IMR-90 (cell line): ENCODE data around the gene EFNA5. TPM values are rescaled to one million over a fixed set of nuclear protein-coding genes. Genes with fewer than 3 reads are reported as not detected.

ENCODE experiments used
- ATAC-seq: fragments of 200-7000 bp; cut with Tn5 transposase; 2 replicates; pipeline ENCODE4 v1.9.1; 2020; ENCODE audit warnings: low read depth, mild to moderate bottlenecking, moderate library complexity
- BruUV-seq: library from RNA; stranded (reverse); fragments of 400-500 nt; replicated peaks from 2 replicates; lab custom pipeline; 2021; lab: Mats Ljungman, UMichigan
- CTCF ChIA-PET: fragments of 300-600 bp; formaldehyde crosslinking; extraction: SDS; loops from one replicate; lab custom pipeline; 2021; ENCODE audit warnings: antibody characterized with exemption; lab: Yijun Ruan, JAX
- POLR2A ChIA-PET: fragments of 300-600 bp; sonication (Branson Sonifier 250); formaldehyde crosslinking; loops from one replicate; lab custom pipeline; 2022; ENCODE audit warnings: antibody characterized with exemption; ENCODE audit not compliant: unreplicated experiment; lab: Charles Lee
- DNase-seq: peaks from one replicate; pipeline ENCODE4 v3.0.0; 2013
- H2AFZ ChIP-seq: replicated peaks from 2 replicates; pipeline ENCODE3; 2013; ENCODE audit warnings: low read length, mild to moderate bottlenecking; ENCODE audit not compliant: poor library complexity
- H2AK5ac ChIP-seq: 2 replicates; pipeline ENCODE4 v1.6.1; 2013; ENCODE audit warnings: low read depth, low read length, inconsistent platforms
- H2AK9ac ChIP-seq: replicated peaks from 2 replicates; pipeline ENCODE3; 2013; ENCODE audit warnings: mild to moderate bottlenecking, low read depth, low read length, moderate library complexity; ENCODE audit not compliant: poor library complexity
- H2BK120ac ChIP-seq: 2 replicates; pipeline ENCODE4 v1.6.1; 2013; ENCODE audit warnings: low read depth, low read length, inconsistent platforms
- H2BK15ac ChIP-seq: 3 replicates; pipeline ENCODE4 v1.6.1; 2013; ENCODE audit warnings: low read depth, low read length, inconsistent platforms
- H2BK20ac ChIP-seq: 2 replicates; pipeline ENCODE4 v1.6.1; 2013; ENCODE audit warnings: low read depth, mild to moderate bottlenecking, inconsistent platforms, low read length, moderate library complexity
- H2BK5ac ChIP-seq: 2 replicates; pipeline ENCODE4 v1.6.1; 2013; ENCODE audit warnings: mild to moderate bottlenecking, low read depth, low read length, inconsistent platforms; ENCODE audit not compliant: poor library complexity, severe bottlenecking
- H3K14ac ChIP-seq: replicated peaks from 2 replicates; pipeline ENCODE4 v1.6.1; 2013; ENCODE audit warnings: low read depth, low read length, inconsistent platforms
- H3K18ac ChIP-seq: 2 replicates; pipeline ENCODE4 v1.6.1; 2013; ENCODE audit warnings: low read depth, low read length, control low read depth
- H3K23ac ChIP-seq: 2 replicates; pipeline ENCODE4 v1.6.1; 2013; ENCODE audit warnings: low read depth, low read length, inconsistent platforms
- H3K27ac ChIP-seq: 2 replicates; pipeline ENCODE4 v1.5.1; 2013; ENCODE audit warnings: mild to moderate bottlenecking, control low read depth, low read length; ENCODE audit not compliant: insufficient read depth
- H3K27me3 ChIP-seq: 2 replicates; pipeline ENCODE4 v1.6.1; 2013; ENCODE audit warnings: low read length; ENCODE audit not compliant: control insufficient read depth, insufficient read depth
- H3K36me3 ChIP-seq: 2 replicates; pipeline ENCODE4 v1.6.1; 2013; ENCODE audit warnings: low read length, mixed read lengths; ENCODE audit not compliant: control insufficient read depth, insufficient read depth
- H3K4ac ChIP-seq: 2 replicates; pipeline ENCODE4 v1.6.1; 2013; ENCODE audit warnings: low read depth, low read length, inconsistent platforms
- H3K4me1 ChIP-seq: 2 replicates; pipeline ENCODE4 v1.6.1; 2013; ENCODE audit warnings: low read length, mixed read lengths; ENCODE audit not compliant: control insufficient read depth, insufficient read depth
- H3K4me2 ChIP-seq: 2 replicates; pipeline ENCODE4 v1.6.1; 2013; ENCODE audit warnings: low read depth, mild to moderate bottlenecking, control low read depth, low read length, moderate library complexity
- H3K4me3 ChIP-seq: 2 replicates; pipeline ENCODE4 v1.5.1; 2013; ENCODE audit warnings: low read depth, mild to moderate bottlenecking, control low read depth, low read length, moderate library complexity; ENCODE audit not compliant: insufficient read depth
- H3K56ac ChIP-seq: 2 replicates; pipeline ENCODE4 v1.6.1; 2013; ENCODE audit warnings: low read length, inconsistent platforms; ENCODE audit not compliant: insufficient read depth; ENCODE audit errors: extremely low read depth
- H3K79me1 ChIP-seq, 2 experiments: 2 replicates each; pipeline ENCODE4 v1.6.1; 2013; ENCODE audit warnings: low read length in 2 of 2, inconsistent platforms in 1 of 2, low read depth in 1 of 2
- H3K9ac ChIP-seq: 2 replicates; pipeline ENCODE4 v1.6.1; 2013; ENCODE audit warnings: low read depth, low read length, control low read depth
- H3K9me1 ChIP-seq: 2 replicates; pipeline ENCODE4 v1.6.1; 2013; ENCODE audit warnings: low read length, inconsistent platforms; ENCODE audit not compliant: insufficient read depth
- H3K9me3 ChIP-seq: 2 replicates; pipeline ENCODE4 v1.6.1; 2013; ENCODE audit warnings: low read length; ENCODE audit not compliant: control insufficient read depth, insufficient read depth
- H4K20me1 ChIP-seq: 2 replicates; pipeline ENCODE4 v1.6.1; 2013; ENCODE audit warnings: low read length, inconsistent platforms; ENCODE audit not compliant: insufficient read depth
- H4K5ac ChIP-seq: 2 replicates; pipeline ENCODE4 v1.6.1; 2013; ENCODE audit warnings: mild to moderate bottlenecking, low read depth, low read length, control low read depth
- H4K8ac ChIP-seq, 2 experiments: 2 replicates each; pipeline ENCODE4 v1.6.1; 2013; ENCODE audit warnings: low read depth in 2 of 2, low read length in 2 of 2, control low read depth in 1 of 2, inconsistent platforms in 1 of 2
- H4K91ac ChIP-seq: 2 replicates; pipeline ENCODE4 v1.6.1; 2013; ENCODE audit warnings: low read depth, low read length, inconsistent platforms; ENCODE audit not compliant: insufficient read depth
- BHLHE40 ChIP-seq: fragments of 150-350 bp; IDR thresholded peaks from 2 replicates; pipeline ENCODE4 v1.6.1; 2016; ENCODE audit warnings: mild to moderate bottlenecking, low read depth, low read length
- CEBPB ChIP-seq: IDR thresholded peaks from 2 replicates; pipeline ENCODE4 v1.6.1; 2012; ENCODE audit warnings: low read depth, low read length, improper control_type of control experiment
- CHD1 ChIP-seq: IDR thresholded peaks from 2 replicates; pipeline ENCODE4 v1.6.1; 2012; ENCODE audit warnings: low read depth, low read length, improper control_type of control experiment
- FOS ChIP-seq: fragments of 150-350 bp; IDR thresholded peaks from 2 replicates; pipeline ENCODE4 v1.6.1; 2016; ENCODE audit warnings: low read depth, low read length
- MAFK ChIP-seq: IDR thresholded peaks from 2 replicates; pipeline ENCODE4 v1.6.1; 2012; ENCODE audit warnings: low read depth, low read length, improper control_type of control experiment
- MAZ ChIP-seq: IDR thresholded peaks from 2 replicates; pipeline ENCODE4 v1.6.1; 2012; ENCODE audit warnings: low read depth, mild to moderate bottlenecking, low read length, improper control_type of control experiment, moderate library complexity, borderline replicate concordance
- MXI1 ChIP-seq: IDR thresholded peaks from 2 replicates; pipeline ENCODE4 v1.6.1; 2012; ENCODE audit warnings: low read depth, mild to moderate bottlenecking, low read length, moderate library complexity, borderline replicate concordance
- NFE2L2 ChIP-seq: fragments of 150-350 bp; IDR thresholded peaks from 2 replicates; pipeline ENCODE4 v1.6.1; 2016; ENCODE audit warnings: low read depth, mild to moderate bottlenecking, low read length
- POLR2A ChIP-seq: IDR thresholded peaks from 2 replicates; pipeline ENCODE4 v1.6.1; 2012; ENCODE audit warnings: mild to moderate bottlenecking, low read depth, low read length
- RAD21 ChIP-seq: IDR thresholded peaks from 2 replicates; pipeline ENCODE4 v1.6.1; 2012; ENCODE audit warnings: low read length, improper control_type of control experiment
- RCOR1 ChIP-seq: IDR thresholded peaks from 2 replicates; pipeline ENCODE4 v1.6.1; 2012; ENCODE audit warnings: mild to moderate bottlenecking, low read length, improper control_type of control experiment; ENCODE audit not compliant: insufficient replicate concordance
- RFX5 ChIP-seq: IDR thresholded peaks from 2 replicates; pipeline ENCODE4 v1.8.0; 2012; ENCODE audit warnings: low read depth, mild to moderate bottlenecking, low read length, moderate library complexity
- SMC3 ChIP-seq: fragments of 150-350 bp; IDR thresholded peaks from 2 replicates; pipeline ENCODE4 v1.6.1; 2016; ENCODE audit warnings: low read depth, mild to moderate bottlenecking, antibody characterized with exemption, low read length, moderate library complexity
- WGBS, 2 experiments: methylation state at CpG; one replicate each; pipeline versions ENCODE4 v1.1.5 to v1.1.7; 2013; ENCODE audit warnings: missing lambda C conversion rate in 2 of 2; ENCODE audit not compliant: insufficient read length in 1 of 2; ENCODE audit errors: extremely low coverage in 2 of 2; 5-methylcytosine and 5-hydroxymethylcytosine counted together
- dilution Hi-C: fragments of 300-500 bp; cut with HindIII; formaldehyde crosslinking; loops from one replicate; pipeline ENCODE4 v1.14.3; 2018; ENCODE audit warnings: low sequenced_read_pairs; ENCODE audit not compliant: unreplicated experiment
- in situ Hi-C: fragments of 300-500 bp; cut with MboI; formaldehyde crosslinking; loops from 3 replicates; pipeline ENCODE4 v1.14.3; 2019; ENCODE audit warnings: low sequenced_read_pairs, inconsistent platforms, mixed read lengths
- intact Hi-C: fragments of 100-400 bp; cut with micrococcal nuclease; formaldehyde crosslinking; loops from 2 replicates; pipeline ENCODE4 v1.10.0; 2022
- polyA plus RNA-seq, 3 experiments: library from polyadenylated mRNA; depleted of rRNA; stranded (reverse); fragments of >200 nt; gene quantifications; 2 replicates each; pipeline ENCODE4 v1.2.3, GENCODE V29; 2012; ENCODE audit warnings: low replicate concordance in 1 of 3
- total RNA-seq: library from RNA; depleted of rRNA; stranded (reverse); fragments of >200 nt; gene quantifications from 2 replicates; pipeline ENCODE4 v1.2.3, GENCODE V29; 2012
- TF ChIP-seq, protein P1 (sequence below): fragments of 150-350 bp; IDR thresholded peaks from 2 replicates; pipeline ENCODE4 v1.6.1; 2017; ENCODE audit warnings: mild to moderate bottlenecking, antibody characterized with exemption, low read length, low read depth
- TF ChIP-seq, protein P2 (sequence below): conservative IDR thresholded peaks from 2 replicates; pipeline ENCODE4 v1.5.1; 2012; ENCODE audit warnings: mild to moderate bottlenecking, low read depth, low read length, improper control_type of control experiment
- TF ChIP-seq, protein P3 (sequence below): fragments of 150-350 bp; IDR thresholded peaks from 2 replicates; pipeline ENCODE4 v1.6.1; 2016; ENCODE audit warnings: low read depth, mild to moderate bottlenecking, low read length, moderate library complexity, borderline replicate concordance

EFNA5 gene
- total and polyA plus RNA-seq, 2 of the 4 experiments (the other 2 are of a cell fraction): 1.5 to 1.6 TPM

DNA sequence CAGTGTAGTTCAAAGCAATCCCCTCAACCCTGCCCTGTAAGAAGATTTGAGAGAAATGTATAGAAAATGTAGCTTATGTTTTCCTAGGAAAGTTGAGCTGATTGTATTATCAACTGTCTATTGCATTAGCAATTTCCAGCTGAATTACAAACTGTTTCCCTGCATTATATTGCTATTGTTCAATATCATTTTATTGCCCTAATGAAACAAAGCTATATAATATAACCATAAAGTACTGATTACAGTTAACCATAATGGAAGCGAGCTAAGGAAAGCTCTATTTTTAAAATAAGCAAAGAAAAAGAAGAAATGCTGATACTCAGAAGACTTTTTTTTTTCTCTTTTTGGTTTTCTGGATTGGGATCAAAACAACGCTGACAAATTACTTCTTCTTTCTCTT, 228.3 kb downstream of the EFNA5 start:
- Histone ChIP-seq H4K8ac (no peak overlapping the region), H3K14ac (no peak overlapping the region), H3K36me3 (no peaks in the 10 kb centered on the region), H2BK5ac (no peak overlapping the region), H2BK20ac (no peak overlapping the region), H3K27me3 (no peaks in the 10 kb centered on the region), H3K4me3 (no peak overlapping the region), H4K20me1 (no peaks in the 10 kb centered on the region), H2BK15ac (no peak overlapping the region), H2AK5ac (no peak overlapping the region), H4K91ac (no peak overlapping the region), H2AFZ (no peak overlapping the region), H3K4me1 (peaks cover 4% of the 10 kb centered on the region), H3K27ac (no peak overlapping the region), H3K18ac (no peak overlapping the region), H3K9me1 (0 out of 2 replicates have a peak, but pooled peaks cover 3% of the 10 kb centered on the region), H3K56ac (no peak overlapping the region), H4K5ac (no peak overlapping the region), H3K23ac (no peak overlapping the region), H3K4ac (no peak overlapping the region), H2BK120ac (no peak overlapping the region), H3K9ac (no peak overlapping the region), H3K79me1 (no peaks in the 10 kb centered on the region), H3K4me2 (no peak overlapping the region), H2AK9ac (no peak overlapping the region), H3K9me3 (peaks cover 4% of the 10 kb centered on the region; the same call in 1 of the 2 replicates)
- ChIA-PET POLR2A (interaction anchor here (0.6 kb wide), 1 partner anchor 22 kb away, joined by 4 read pairs; no protein-coding TSS in a partner anchor), CTCF (interaction anchor here (0.6 to 1.3 kb wide), 3 partner anchors 130 to 674 kb away, joined by 3 to 6 read pairs (median 6); no protein-coding TSS in a partner anchor)
- BruUV-seq: no TSS peak
- TF ChIP-seq MXI1 (no peak), RAD21 (no peak), SMC3 (no peak), CEBPB (no peak), CHD1 (no peak), FOS (no peak), MAZ (no peak), BHLHE40 (no peak), RCOR1 (no peak), POLR2A (no peak), MAFK (no peak), RFX5 (no peak), NFE2L2 (no peak)
- TF ChIP-seq, protein P1, sequence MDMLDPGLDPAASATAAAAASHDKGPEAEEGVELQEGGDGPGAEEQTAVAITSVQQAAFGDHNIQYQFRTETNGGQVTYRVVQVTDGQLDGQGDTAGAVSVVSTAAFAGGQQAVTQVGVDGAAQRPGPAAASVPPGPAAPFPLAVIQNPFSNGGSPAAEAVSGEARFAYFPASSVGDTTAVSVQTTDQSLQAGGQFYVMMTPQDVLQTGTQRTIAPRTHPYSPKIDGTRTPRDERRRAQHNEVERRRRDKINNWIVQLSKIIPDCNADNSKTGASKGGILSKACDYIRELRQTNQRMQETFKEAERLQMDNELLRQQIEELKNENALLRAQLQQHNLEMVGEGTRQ: no peak
- TF ChIP-seq, protein P2, sequence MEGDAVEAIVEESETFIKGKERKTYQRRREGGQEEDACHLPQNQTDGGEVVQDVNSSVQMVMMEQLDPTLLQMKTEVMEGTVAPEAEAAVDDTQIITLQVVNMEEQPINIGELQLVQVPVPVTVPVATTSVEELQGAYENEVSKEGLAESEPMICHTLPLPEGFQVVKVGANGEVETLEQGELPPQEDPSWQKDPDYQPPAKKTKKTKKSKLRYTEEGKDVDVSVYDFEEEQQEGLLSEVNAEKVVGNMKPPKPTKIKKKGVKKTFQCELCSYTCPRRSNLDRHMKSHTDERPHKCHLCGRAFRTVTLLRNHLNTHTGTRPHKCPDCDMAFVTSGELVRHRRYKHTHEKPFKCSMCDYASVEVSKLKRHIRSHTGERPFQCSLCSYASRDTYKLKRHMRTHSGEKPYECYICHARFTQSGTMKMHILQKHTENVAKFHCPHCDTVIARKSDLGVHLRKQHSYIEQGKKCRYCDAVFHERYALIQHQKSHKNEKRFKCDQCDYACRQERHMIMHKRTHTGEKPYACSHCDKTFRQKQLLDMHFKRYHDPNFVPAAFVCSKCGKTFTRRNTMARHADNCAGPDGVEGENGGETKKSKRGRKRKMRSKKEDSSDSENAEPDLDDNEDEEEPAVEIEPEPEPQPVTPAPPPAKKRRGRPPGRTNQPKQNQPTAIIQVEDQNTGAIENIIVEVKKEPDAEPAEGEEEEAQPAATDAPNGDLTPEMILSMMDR: no peak
- TF ChIP-seq, protein P3, sequence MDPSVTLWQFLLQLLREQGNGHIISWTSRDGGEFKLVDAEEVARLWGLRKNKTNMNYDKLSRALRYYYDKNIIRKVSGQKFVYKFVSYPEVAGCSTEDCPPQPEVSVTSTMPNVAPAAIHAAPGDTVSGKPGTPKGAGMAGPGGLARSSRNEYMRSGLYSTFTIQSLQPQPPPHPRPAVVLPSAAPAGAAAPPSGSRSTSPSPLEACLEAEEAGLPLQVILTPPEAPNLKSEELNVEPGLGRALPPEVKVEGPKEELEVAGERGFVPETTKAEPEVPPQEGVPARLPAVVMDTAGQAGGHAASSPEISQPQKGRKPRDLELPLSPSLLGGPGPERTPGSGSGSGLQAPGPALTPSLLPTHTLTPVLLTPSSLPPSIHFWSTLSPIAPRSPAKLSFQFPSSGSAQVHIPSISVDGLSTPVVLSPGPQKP: no peak
- ATAC-seq (no peak), DNase-seq (no peak)
- no CpG with 5 or more reads among the region's 2 CpGs for WGBS, 2 experiments
- in situ Hi-C loops: no loop called here
- intact Hi-C loops: no loop called here
- dilution Hi-C loops: no loop called here
